SU-DHL-6 (cell line): Measurements from ENCODE around the gene SLC4A3.

Experiments used
- CTCF ChIP-seq: fragments of 200-600 bp; sonication (generic); IDR thresholded peaks from one replicate; pipeline ENCODE4 v1.5.1; 2017; ENCODE audit warnings: antibody characterized with exemption, mild to moderate bottlenecking, low read length, moderate library complexity; ENCODE audit not compliant: insufficient read depth, poor library complexity, severe bottlenecking
- EZH2phosphoT487 ChIP-seq: fragments of 200-600 bp; sonication (generic), shearing (Covaris generic); conservative IDR thresholded peaks from 2 replicates; pipeline ENCODE4 v1.6.1; 2018; ENCODE audit warnings: mild to moderate bottlenecking, antibody characterized with exemption, low read length, moderate library complexity, mixed read lengths

- TF ChIP-seq CTCF, result no peak
- no peak for TF ChIP-seq EZH2phosphoT487
These were observed 47.8 kb downstream of the SLC4A3 start for GRCh38 chr2:219675221-219675620.
